ENCODE results near the gene TRABD2A. TPM values are rescaled to one million over a fixed set of nuclear protein-coding genes. Genes with fewer than 3 reads are reported as not detected.
A peak's percentile ranks its signal among the peaks of the same experiment; 100 is the strongest.

The TRABD2A gene
- total and polyA plus RNA-seq, 2 of the 13 experiments (the other 11 are each of a cell fraction or from before 2014, with no cell fraction given): 0.15 TPM; not detected in 1

- TF ChIP-seq TP53 (CRISPR knock-in tag; conservative IDR thresholded peaks at IDR 0.05) (0 out of 2 replicates have a peak, but pooled peaks have one; percentile 60), PAF1 (CRISPR knock-in tag; IDR thresholded peaks at IDR 0.05) (no peak), YY1 (IDR thresholded peaks at IDR 0.05; ENCODE audit: insufficient read depth, insufficient replicate concordance, low read depth, low read length) (peak; percentile 80), ZNF776 (CRISPR knock-in tag; IDR thresholded peaks at IDR 0.05) (peak; percentile 85), HNRNPL (IDR thresholded peaks at IDR 0.05; ENCODE audit: low read depth, low read length) (peak; percentile 79; the same call in 1 of the 2 replicates), PHF8 (CRISPR knock-in tag; IDR thresholded peaks at IDR 0.05) (peak; percentile 79), ARNT2 (CRISPR knock-in tag; IDR thresholded peaks at IDR 0.05; ENCODE audit: low read depth) (peak; percentile 96), RERE (CRISPR knock-in tag; IDR thresholded peaks at IDR 0.05; ENCODE audit: low read depth) (no peak), ZNF280B (CRISPR knock-in tag; IDR thresholded peaks at IDR 0.05; ENCODE audit: borderline replicate concordance) (no peak), CBX2 (IDR thresholded peaks at IDR 0.05; ENCODE audit: low read depth, low read length) (no peak), CBX2 (CRISPR knock-in tag; IDR thresholded peaks at IDR 0.05; ENCODE audit: low read depth) (no peak; the same call in 1 of the 2 replicates), ZNF558 (CRISPR knock-in tag; IDR thresholded peaks at IDR 0.05; ENCODE audit: borderline replicate concordance) (peak; percentile 91; the same call in 1 of the 2 replicates), ELF4 (CRISPR knock-in tag; IDR thresholded peaks at IDR 0.05; ENCODE audit: borderline replicate concordance) (no peak), NFE2L1 (CRISPR knock-in tag; IDR thresholded peaks at IDR 0.05; ENCODE audit: borderline replicate concordance) (0 out of 2 replicates have a peak, but pooled peaks have one; percentile 34)
- TF ChIP-seq, protein P1, sequence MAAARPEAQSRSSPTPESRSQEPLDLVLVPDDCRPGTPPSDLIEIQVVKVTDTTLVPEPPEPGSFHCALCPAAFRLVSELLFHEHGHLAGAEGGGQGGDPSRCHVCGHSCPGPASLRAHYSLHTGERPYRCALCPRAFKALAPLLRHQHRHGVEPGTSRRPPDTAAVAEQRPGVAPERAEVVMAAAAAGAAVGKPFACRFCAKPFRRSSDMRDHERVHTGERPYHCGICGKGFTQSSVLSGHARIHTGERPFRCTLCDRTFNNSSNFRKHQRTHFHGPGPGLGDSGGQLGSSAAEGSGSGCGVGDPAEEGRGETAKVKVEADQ (CRISPR knock-in tag; IDR thresholded peaks at IDR 0.05; ENCODE audit: borderline replicate concordance): no peak
Measured at GRCh38 chr2:84905181-84906107, 24.6 kb upstream of the TRABD2A start, which contains the start of gene TMSB10 (continued).
